ENCODE data around the gene PPP2R2C. TPM values are rescaled to one million over a fixed set of nuclear protein-coding genes. Genes with fewer than 3 reads are reported as not detected.

The PPP2R2C gene
- total and polyA plus RNA-seq, 9 of the 15 experiments (the other 6 are each of a cell fraction or from before 2014, with no cell fraction given), result 0.04 to 0.06 TPM; not detected in 7

- TF ChIP-seq MED1 (CRISPR knock-in tag; IDR thresholded peaks at IDR 0.05; ENCODE audit: borderline replicate concordance), result no peak
Measured at GRCh38 chr4:6394671-6395081, 77.7 kb downstream of the PPP2R2C start (continued).

- no peaks in the 10 kb centered on the region for H3K79me2 ChIP-seq (ENCODE audit: control insufficient read depth, insufficient read depth, low read length)
- H3K9ac ChIP-seq (ENCODE audit: insufficient read depth in 1 of 2, low read depth in 2 of 2, low read length in 2 of 2), result no peak overlapping the region
- H3K27me3 ChIP-seq (ENCODE audit: control insufficient read depth in 2 of 2, insufficient read depth in 2 of 2, low read length in 2 of 2), result peaks cover 4 to 58% of the 10 kb centered on the region in 2 experiments; a peak in 3 of 5 replicates
- no peak overlapping the region for H2AFZ ChIP-seq (ENCODE audit: low read depth, low read length)
- H3K36me3 ChIP-seq (ENCODE audit: control insufficient read depth, insufficient read depth, low read length), result no peaks in the 10 kb centered on the region
- in situ Hi-C loops (cut with MboI), result no loop called here
- POLR2A ChIA-PET, result interaction anchor here (0.6 kb wide), 2 partner anchors 64 to 805 kb away, joined by 3 read pairs; no protein-coding TSS in a partner anchor
- H3K4me2 ChIP-seq (ENCODE audit: insufficient read depth, low read length), result no peak overlapping the region
- no peak for DNase-seq (ENCODE audit: extremely low read depth in 1 of 4, low spot score in 3 of 4)
- FAIRE-seq, result no peak
- intact Hi-C loops (cut with micrococcal nuclease), result no loop called here
- no peak overlapping the region for H3K4me3 ChIP-seq
- no peak overlapping the region for H3K27ac ChIP-seq (ENCODE audit: extremely low read depth, low read depth, low read length)
- H3K4me1 ChIP-seq (replicated peaks in 1 of 2; ENCODE audit: control insufficient read depth in 2 of 2, insufficient read depth in 2 of 2, low read length in 2 of 2), result peaks cover 0 to 4% of the 10 kb centered on the region in 2 experiments; a peak in 2 of 5 replicates
- no peaks in the 10 kb centered on the region for H3K9me1 ChIP-seq (ENCODE audit: control insufficient read depth, insufficient read depth, low read length)
- CTCF ChIA-PET (ENCODE audit: low intra/inter-chr PET ratio), result no interaction called here
- WGBS (ENCODE audit: insufficient coverage, low coverage, missing lambda C conversion rate), result 5% methylated on average over 16 of the region's 16 CpGs
- no peaks in the 10 kb centered on the region; the same call in none of the 2 replicates for H4K20me1 ChIP-seq (replicated peaks; ENCODE audit: control insufficient read depth, insufficient read depth, low read length)
- no peak for ATAC-seq
- BruUV-seq (replicated peaks), result no TSS peak
- H3K9me3 ChIP-seq (replicated peaks; ENCODE audit: control insufficient read depth, insufficient read depth, low read depth, low read length), result no peaks in the 10 kb centered on the region
- TF ChIP-seq BCOR (IDR thresholded peaks at IDR 0.05), result peak; percentile 70
- no peak for TF ChIP-seq SNIP1 (IDR thresholded peaks at IDR 0.05; ENCODE audit: low read depth)
- TF ChIP-seq ADNP (tag; IDR thresholded peaks at IDR 0.05), result peak; percentile 50; the same call in 1 of the 2 replicates
- peak in 1 of 2 experiments; percentile 32; a peak in 1 of 4 replicates for TF ChIP-seq KDM1A (IDR thresholded peaks at IDR 0.05)
- TF ChIP-seq POLR2G (IDR thresholded peaks at IDR 0.05; ENCODE audit: low read depth, low read length), result no peak
- no peak for TF ChIP-seq CBFB (CRISPR knock-in tag; IDR thresholded peaks at IDR 0.05)
- no peak for TF ChIP-seq TAF15 (IDR thresholded peaks at IDR 0.05; ENCODE audit: low read depth, low read length)
- TF ChIP-seq ZNF263 (CRISPR knock-in tag; IDR thresholded peaks at IDR 0.05; ENCODE audit: borderline replicate concordance), result no peak
- no peak for TF ChIP-seq EP300 (IDR thresholded peaks at IDR 0.05; ENCODE audit: low read length)
- TF ChIP-seq FOXA3 (CRISPR knock-in tag; conservative IDR thresholded peaks at IDR 0.05 in 1 of 2, IDR thresholded peaks at IDR 0.05 in 1 of 2), result no peak
- TF ChIP-seq FOXJ3 (CRISPR knock-in tag; IDR thresholded peaks at IDR 0.05), result no peak
- no peak for TF ChIP-seq SMAD2 (IDR thresholded peaks at IDR 0.05; ENCODE audit: low read depth, low read length)
- TF ChIP-seq DACH1 (IDR thresholded peaks at IDR 0.05; ENCODE audit: partially characterized antibody), result no peak
- TF ChIP-seq MTA3 (IDR thresholded peaks at IDR 0.05; ENCODE audit: borderline replicate concordance), result no peak
- no peak for TF ChIP-seq NR4A1 (CRISPR knock-in tag; IDR thresholded peaks at IDR 0.05)
- no peak for TF ChIP-seq NR4A1 (tag; IDR thresholded peaks at IDR 0.05)
- no peak for TF ChIP-seq BRCA1 (IDR thresholded peaks at IDR 0.05)
- no peak for TF ChIP-seq BRCA1 (CRISPR knock-in tag; IDR thresholded peaks at IDR 0.05)
Measured at GRCh38 chr4:6393544-6394475, 78.6 kb downstream of the PPP2R2C start.
